GM12878 (cell line): Measurements from ENCODE around the gene IFNAR1. TPM values are rescaled to one million over a fixed set of nuclear protein-coding genes. Genes with fewer than 3 reads are reported as not detected.

ENCODE experiments used
- ATF2 ChIP-seq: IDR thresholded peaks from 2 replicates; pipeline ENCODE4 v1.6.1; 2012; ENCODE audit warnings: low read length, inconsistent platforms
- ATF7 ChIP-seq: fragments of 450-650 bp; IDR thresholded peaks from 2 replicates; pipeline ENCODE4 v1.6.1; 2016; ENCODE audit warnings: low read depth, mild to moderate bottlenecking
- CREB1 ChIP-seq: IDR thresholded peaks from 2 replicates; pipeline ENCODE4 v1.6.1; 2012; ENCODE audit warnings: low read depth, mild to moderate bottlenecking, inconsistent platforms
- CREM ChIP-seq: IDR thresholded peaks from 2 replicates; pipeline ENCODE4 v1.6.1; 2014; ENCODE audit warnings: antibody characterized with exemption, low read depth
- EP300 ChIP-seq, 2 experiments: fragments of 150-350 bp in 1 of 2; IDR thresholded peaks; 2 replicates each; pipeline ENCODE4 v1.6.1; 2011 to 2012; ENCODE audit warnings: low read depth in 2 of 2, low read length in 2 of 2, borderline replicate concordance in 1 of 2, improper control_type of control experiment in 1 of 2, inconsistent platforms in 1 of 2; ENCODE audit not compliant: control insufficient read depth in 1 of 2
- ESRRA ChIP-seq: IDR thresholded peaks from 2 replicates; pipeline ENCODE4 v1.6.1; 2012; ENCODE audit warnings: mild to moderate bottlenecking, low read length, improper control_type of control experiment
- KDM1A ChIP-seq: fragments of 200-600 bp; sonication (generic); IDR thresholded peaks from 2 replicates; pipeline ENCODE4 v1.6.1; 2016; ENCODE audit warnings: borderline replicate concordance
- MEF2A ChIP-seq: IDR thresholded peaks from 2 replicates; pipeline ENCODE4 v1.6.1; 2011; ENCODE audit warnings: low read depth, mild to moderate bottlenecking, low read length, moderate library complexity; ENCODE audit not compliant: insufficient read depth
- MTA2 ChIP-seq: fragments of 450-650 bp; IDR thresholded peaks from 2 replicates; pipeline ENCODE4 v1.6.1; 2016; ENCODE audit warnings: low read depth, mild to moderate bottlenecking, moderate library complexity
- MYC ChIP-seq: IDR thresholded peaks from 2 replicates; pipeline ENCODE4 v1.6.1; 2011; ENCODE audit warnings: mild to moderate bottlenecking, low read length, moderate library complexity, inconsistent platforms; ENCODE audit not compliant: insufficient read depth, insufficient replicate concordance, insufficient read length, severe bottlenecking
- NRF1 ChIP-seq: conservative IDR thresholded peaks from 2 replicates; pipeline ENCODE4 v1.6.1; 2011; ENCODE audit warnings: mild to moderate bottlenecking, low read depth, low read length, improper control_type of control experiment
- PML ChIP-seq: IDR thresholded peaks from 2 replicates; pipeline ENCODE4 v1.6.1; 2012; ENCODE audit warnings: low read length, inconsistent platforms
- POLR2AphosphoS5 ChIP-seq: IDR thresholded peaks from 2 replicates; pipeline ENCODE4 v1.6.1; 2011; ENCODE audit warnings: mild to moderate bottlenecking, low read length, inconsistent platforms
- POU2F2 ChIP-seq: IDR thresholded peaks from 3 replicates; pipeline ENCODE4 v1.6.1; 2011; ENCODE audit warnings: low read depth, mild to moderate bottlenecking, low read length, borderline replicate concordance
- PRDM15 ChIP-seq: fragments of 450-650 bp; formaldehyde crosslinking; IDR thresholded peaks from 2 replicates; pipeline ENCODE4 v1.4.0; 2020; ENCODE audit warnings: mild to moderate bottlenecking, moderate library complexity
- RELA ChIP-seq: fragments of 450-650 bp; IDR thresholded peaks from 2 replicates; pipeline ENCODE4 v1.8.0; 2014; ENCODE audit warnings: borderline replicate concordance; ENCODE audit not compliant: partially characterized antibody
- RFX5 ChIP-seq: IDR thresholded peaks from 2 replicates; pipeline ENCODE4 v1.6.1; 2011; ENCODE audit warnings: low read depth, low read length, improper control_type of control experiment
- SMAD5 ChIP-seq: IDR thresholded peaks from 2 replicates; pipeline ENCODE4 v1.6.1; 2016; ENCODE audit warnings: antibody characterized with exemption, low read depth
- STAT3 ChIP-seq: IDR thresholded peaks from 2 replicates; pipeline ENCODE4 v1.6.1; 2011; ENCODE audit warnings: low read depth, low read length, improper control_type of control experiment
- SUPT20H ChIP-seq: IDR thresholded peaks from 2 replicates; pipeline ENCODE4 v1.6.1; 2011; ENCODE audit warnings: low read depth, mild to moderate bottlenecking, low read length, moderate library complexity, borderline replicate concordance; ENCODE audit not compliant: control insufficient read depth
- ZNF687 ChIP-seq: fragments of 450-650 bp; IDR thresholded peaks from 2 replicates; pipeline ENCODE4 v1.6.1; 2017; ENCODE audit warnings: mild to moderate bottlenecking, moderate library complexity
- polyA plus RNA-seq, 11 experiments: library from polyadenylated mRNA; depleted of rRNA in 4 of 11; unstranded in 6 of 11; stranded (reverse) in 5 of 11; fragments of >200 nt; fragmentation: Nextera tagmentation in 4 of 11; fragmentation: Illumina TruSeq in 1 of 11; extraction: Ambion mirVana in 4 of 11; extraction: Trizol in 1 of 11; gene quantifications; 1 replicate in 1 of 11; 2 replicates in 10 of 11; pipeline versions ENCODE4 v1.2.1 to v1.2.3, GENCODE V29; 2011 to 2016; ENCODE audit warnings: inconsistent platforms in 2 of 11, missing spikeins in 2 of 11, low read depth in 1 of 11
- total RNA-seq, 4 experiments: library from RNA; depleted of rRNA in 3 of 4; stranded (reverse); fragments of >200 nt in 3 of 4; fragmentation: Illumina TruSeq in 1 of 4; extraction: Trizol in 1 of 4; gene quantifications; 2 replicates each; pipeline versions ENCODE4 v1.2.1 to v1.2.3, GENCODE V29; 2013 to 2021

Gene IFNAR1
- total and polyA plus RNA-seq, 10 of the 15 experiments (the other 5 are each of a cell fraction or from before 2014, with no cell fraction given): 12.0 to 62.4 (median 24.6) TPM

GRCh38 chr21:33308586-33309490 is 15.9 kb upstream of the IFNAR1 start (continued):
- TF ChIP-seq PRDM15 (CRISPR knock-in tag): no peak
- no peak for TF ChIP-seq MYC
- no peak for TF ChIP-seq SMAD5
- TF ChIP-seq ESRRA: no peak
- TF ChIP-seq KDM1A: no peak
- TF ChIP-seq RELA: no peak
- peak; percentile 80 for TF ChIP-seq ATF2
- peak; percentile 81; the same call in 1 of the 3 replicates for TF ChIP-seq POU2F2
- peak; percentile 89 for TF ChIP-seq MTA2
- peak; percentile 38; the same call in 1 of the 2 replicates for TF ChIP-seq ATF7
- TF ChIP-seq EP300 (IDR thresholded peaks at IDR 0.05; ENCODE audit: borderline replicate concordance in 1 of 2, control insufficient read depth in 1 of 2, low read depth in 2 of 2, low read length in 2 of 2): peak; percentile 91; a peak in 3 of 4 replicates
- TF ChIP-seq NRF1: no peak
- peak; percentile 87 for TF ChIP-seq CREM
- no peak for TF ChIP-seq SUPT20H
- no peak for TF ChIP-seq STAT3
- TF ChIP-seq POLR2AphosphoS5: peak; percentile 61
- TF ChIP-seq CREB1: peak; percentile 50
- no peak for TF ChIP-seq PML
- TF ChIP-seq ZNF687: no peak
- no peak for TF ChIP-seq RFX5
- peak; percentile 81 for TF ChIP-seq MEF2A
